Caki2 (cell line): ENCODE measurements around the gene ANAPC2. TPM values are rescaled to one million over a fixed set of nuclear protein-coding genes. Genes with fewer than 3 reads are reported as not detected.

ENCODE experiments used
- DNase-seq: peaks from one replicate; pipeline ENCODE4 v3.0.0-alpha.2; 2015; ENCODE audit warnings: low read depth
- in situ Hi-C: cut with HindIII; loops from 2 replicates; pipeline ENCODE4 v1.10.0; 2016; ENCODE audit warnings: low sequenced_read_pairs, low pct_unique_long_range_greater_than_20kb, mixed read lengths
- total RNA-seq: library from RNA; depleted of rRNA; stranded (reverse); fragments of >200 nt; shearing (Covaris generic); gene quantifications from 2 replicates; pipeline ENCODE4 v1.2.3, GENCODE V29; 2014; ENCODE audit warnings: low replicate concordance

The ANAPC2 gene
- total RNA-seq, 1 experiment from 2014 or later: 38.2 TPM

DNA sequence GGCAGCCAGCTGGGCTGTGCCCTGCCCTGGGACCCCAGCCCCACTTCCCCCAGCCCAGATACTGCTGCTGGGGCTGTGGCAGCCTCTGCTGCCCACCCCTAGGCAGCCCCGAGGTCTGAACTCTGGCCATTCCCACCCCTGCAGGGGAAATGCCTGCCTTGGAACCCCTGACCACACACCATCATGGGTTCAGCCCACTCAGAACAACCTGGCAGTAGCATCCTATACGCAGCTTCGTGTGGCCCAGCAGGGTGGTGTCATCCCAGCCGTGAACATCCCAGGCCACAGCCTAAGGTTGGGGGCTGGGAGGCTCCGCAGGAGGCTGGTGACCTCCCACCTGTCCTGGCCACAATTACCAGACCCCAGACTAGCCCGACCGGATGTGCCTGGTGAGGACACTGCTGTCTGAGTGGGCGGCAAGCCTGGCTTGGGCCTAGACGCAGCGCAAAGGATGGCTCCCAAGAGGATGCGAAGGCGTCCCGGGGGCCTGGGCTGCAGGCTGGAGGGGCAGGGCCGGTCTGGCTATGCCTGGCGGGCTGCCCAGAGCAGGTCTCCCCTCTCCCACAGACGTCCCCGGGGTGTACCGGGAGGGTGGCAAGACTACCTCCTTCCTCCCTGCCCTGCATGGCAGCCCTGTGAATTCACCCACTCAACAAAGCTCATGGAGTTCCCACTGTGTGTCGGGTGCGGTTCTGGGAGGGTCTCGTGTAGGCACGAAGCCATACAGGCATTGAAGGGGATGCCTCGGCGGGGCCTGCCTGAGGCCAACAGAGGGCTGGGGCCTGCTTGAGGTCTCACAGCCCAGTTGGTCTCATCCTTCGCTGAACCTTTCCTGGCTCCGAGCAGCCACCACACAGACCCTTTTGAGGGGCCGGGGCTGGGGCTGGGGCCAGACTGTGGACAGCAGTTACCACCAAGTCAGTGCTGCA is 40.9 kb upstream of the ANAPC2 start:
- no peak for DNase-seq
- in situ Hi-C loops: no loop called here

- no peak for DNase-seq
- in situ Hi-C loops: no loop called here
Measured at GRCh38 chr9:137228506-137228967, 40.2 kb upstream of the ANAPC2 start.

- in situ Hi-C loops: no loop called here
- DNase-seq: no peak
Measured at GRCh38 chr9:137227853-137228505, 39.6 kb upstream of the ANAPC2 start.

- peak; percentile 78 for DNase-seq
- in situ Hi-C loops: no loop called here
Measured at GRCh38 chr9:137227054-137227852, 38.9 kb upstream of the ANAPC2 start, which contains the start of gene RNF224. Gene RNF224 (plus strand): TSS chr9:137227502. CDS start chr9:137228336, 834 bp downstream.

DNA sequence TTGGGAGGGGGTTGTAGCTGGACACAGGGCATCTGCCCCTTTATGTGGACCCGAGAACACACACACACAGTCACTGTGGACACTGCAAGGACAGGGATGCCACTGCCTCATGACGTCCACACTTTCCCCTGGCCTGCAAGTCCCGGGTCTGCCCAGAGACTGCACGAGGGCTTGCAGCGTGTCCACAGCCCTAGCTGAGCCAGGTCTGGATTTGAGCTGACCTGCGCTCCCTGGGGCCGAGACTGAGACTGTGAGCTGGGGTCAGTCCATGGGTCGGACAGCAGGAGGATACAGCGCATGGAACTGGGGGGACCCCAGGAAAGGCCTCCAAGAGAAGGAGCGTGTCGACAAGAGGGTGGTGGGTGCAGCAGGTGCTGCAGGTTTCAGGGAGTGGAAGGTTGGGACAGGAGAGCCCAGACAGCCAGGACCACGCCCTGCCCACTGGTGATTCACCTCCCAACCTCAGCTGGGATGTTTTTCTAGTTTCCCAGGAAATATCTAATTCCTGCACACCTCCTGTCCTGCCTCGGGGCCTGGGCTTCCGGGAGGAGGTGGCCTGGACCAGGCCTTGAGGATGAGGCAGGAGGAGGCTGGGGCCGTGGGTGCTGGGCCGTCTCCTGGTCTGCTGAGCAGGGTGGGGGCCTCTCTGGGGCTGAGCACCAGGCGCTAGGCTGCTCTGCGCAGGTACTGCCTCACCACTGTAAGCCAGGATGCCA is 38.1 kb upstream of the ANAPC2 start:
- in situ Hi-C loops: no loop called here
- peak; percentile 80 for DNase-seq

DNA sequence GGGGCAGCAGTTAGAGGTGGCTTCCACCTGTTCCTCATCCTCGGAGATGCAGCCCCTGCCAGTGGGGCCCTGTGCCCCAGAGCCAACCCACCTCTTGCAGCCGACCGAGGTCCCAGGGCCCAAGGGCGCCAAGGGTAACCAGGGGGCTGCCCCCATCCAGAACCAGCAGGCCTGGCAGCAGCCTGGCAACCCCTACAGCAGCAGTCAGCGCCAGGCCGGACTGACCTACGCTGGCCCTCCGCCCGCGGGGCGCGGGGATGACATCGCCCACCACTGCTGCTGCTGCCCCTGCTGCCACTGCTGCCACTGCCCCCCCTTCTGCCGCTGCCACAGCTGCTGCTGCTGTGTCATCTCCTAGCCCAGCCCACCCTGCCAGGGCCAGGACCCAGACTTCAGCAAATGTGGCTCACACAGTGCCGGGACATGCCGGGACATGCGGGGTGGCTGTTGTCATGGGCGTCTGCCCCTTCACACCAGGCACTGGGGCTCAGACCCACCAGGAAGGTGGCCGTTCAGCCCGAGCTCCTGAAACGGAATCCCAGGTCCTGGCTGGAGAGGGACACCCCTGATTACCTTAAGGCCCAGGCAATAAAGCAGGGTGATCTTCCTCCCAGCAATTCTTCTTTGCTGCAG is 37.5 kb upstream of the ANAPC2 start:
- no peak for DNase-seq
- in situ Hi-C loops: no loop called here

DNA sequence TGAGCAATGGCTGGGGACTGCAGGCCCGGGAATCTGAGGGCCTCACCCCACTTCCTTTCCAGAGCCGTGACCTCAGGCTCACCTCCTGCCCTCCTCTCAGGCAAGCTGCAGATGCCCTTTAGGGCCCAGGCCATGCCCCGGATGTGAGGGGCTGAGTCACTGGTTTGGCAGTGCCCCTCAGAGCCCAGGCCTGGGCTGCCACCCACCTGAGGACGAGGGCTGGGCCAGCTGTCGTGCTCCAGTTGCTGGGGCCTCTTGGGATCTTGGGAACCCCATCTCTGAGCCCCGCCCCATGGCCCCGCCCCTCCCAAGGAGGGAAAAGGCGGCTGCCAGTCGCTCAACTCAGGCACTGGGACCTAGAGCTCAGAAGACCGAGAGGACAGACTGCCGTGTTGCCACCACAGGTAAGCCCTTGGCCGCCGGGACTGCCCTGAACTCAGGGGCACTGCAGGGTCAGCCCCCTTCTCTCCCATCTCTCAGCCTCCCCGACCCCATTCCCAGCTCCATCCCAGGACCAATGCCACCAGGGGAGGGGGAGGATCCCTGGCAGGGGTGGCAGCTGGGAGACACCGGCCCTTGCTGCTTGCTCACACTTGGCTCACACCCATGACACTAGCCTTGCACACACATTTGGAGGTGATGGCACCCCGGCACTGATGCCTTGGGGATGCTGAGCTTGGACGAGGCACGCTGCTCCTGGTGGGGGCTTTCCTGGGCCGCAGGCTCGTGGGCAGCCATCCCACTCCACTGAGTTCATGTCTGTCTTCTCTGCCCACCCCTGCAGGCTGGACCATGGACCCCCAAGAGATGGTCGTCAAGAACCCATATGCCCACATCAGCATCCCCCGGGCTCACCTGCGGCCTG is 36.7 kb upstream of the ANAPC2 start, which contains the start of gene CYSRT1:
Gene CYSRT1, plus strand, starts transcription at position 345 of the 865 bp plus-strand sequence. Its CDS starts 448 bp downstream, at position 793.
- DNase-seq: no peak
- in situ Hi-C loops: no loop called here

DNA sequence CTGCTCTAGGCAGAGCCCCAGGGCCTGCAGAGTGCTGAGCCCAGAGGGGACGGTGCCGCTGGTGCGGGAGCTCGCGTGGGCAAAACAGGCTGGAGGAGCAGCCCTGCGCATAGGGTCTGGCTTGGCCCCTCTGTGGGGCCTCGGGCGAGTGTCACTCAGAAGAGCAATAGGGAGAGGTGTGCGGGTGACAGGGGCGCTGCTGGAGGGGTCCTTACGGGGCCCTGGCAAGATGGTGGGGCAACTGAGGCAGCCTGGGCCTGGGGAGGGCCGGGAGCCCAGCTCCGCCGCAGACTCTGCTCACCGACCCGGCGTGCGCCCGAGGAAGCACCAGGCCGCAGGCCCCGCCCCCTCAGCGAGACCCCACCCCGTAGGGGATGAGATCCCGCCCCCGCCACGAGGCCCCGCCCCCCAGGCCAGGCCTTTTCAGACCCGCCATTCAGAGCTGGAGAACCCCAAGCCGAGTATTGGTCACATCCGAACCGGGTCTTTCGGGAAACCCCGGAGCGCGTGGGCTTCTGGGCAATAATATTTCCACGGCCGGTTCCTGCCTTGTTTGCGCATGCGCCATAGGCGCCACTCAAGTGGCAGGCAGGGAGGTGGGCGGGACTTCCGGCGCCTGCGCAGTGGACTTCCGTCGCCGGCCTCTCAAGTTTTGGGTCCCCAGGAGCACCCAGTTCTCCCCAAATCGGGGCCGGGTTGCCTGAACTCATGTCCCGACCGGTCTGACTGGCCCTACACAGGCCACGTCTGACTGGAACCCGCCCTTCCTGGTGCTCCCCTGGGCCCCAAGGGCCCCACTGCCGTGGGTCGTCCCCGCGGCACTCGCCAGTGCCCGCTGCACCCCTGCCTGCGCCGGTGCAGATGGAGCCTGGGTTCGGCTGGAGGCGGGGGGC is 35.0 kb upstream of the ANAPC2 start:
- DNase-seq: peak; percentile 88
- in situ Hi-C loops: no loop called here

- in situ Hi-C loops: no loop called here
- no peak for DNase-seq
Measured at GRCh38 chr9:137222190-137223077, 34.1 kb upstream of the ANAPC2 start, which contains the start of gene RNF208. Gene RNF208 (minus strand): TSS chr9:137222240. CDS start chr9:137221212, 1,028 bp downstream.

- in situ Hi-C loops: no loop called here
- DNase-seq: no peak
Measured at GRCh38 chr9:137221506-137222111, 33.2 kb upstream of the ANAPC2 start.

- DNase-seq: no peak
- in situ Hi-C loops: no loop called here
Measured at GRCh38 chr9:137221095-137221505, 32.7 kb upstream of the ANAPC2 start.

- no peak for DNase-seq
- in situ Hi-C loops: no loop called here
Measured at GRCh38 chr9:137220317-137221094, 32.1 kb upstream of the ANAPC2 start.

DNA sequence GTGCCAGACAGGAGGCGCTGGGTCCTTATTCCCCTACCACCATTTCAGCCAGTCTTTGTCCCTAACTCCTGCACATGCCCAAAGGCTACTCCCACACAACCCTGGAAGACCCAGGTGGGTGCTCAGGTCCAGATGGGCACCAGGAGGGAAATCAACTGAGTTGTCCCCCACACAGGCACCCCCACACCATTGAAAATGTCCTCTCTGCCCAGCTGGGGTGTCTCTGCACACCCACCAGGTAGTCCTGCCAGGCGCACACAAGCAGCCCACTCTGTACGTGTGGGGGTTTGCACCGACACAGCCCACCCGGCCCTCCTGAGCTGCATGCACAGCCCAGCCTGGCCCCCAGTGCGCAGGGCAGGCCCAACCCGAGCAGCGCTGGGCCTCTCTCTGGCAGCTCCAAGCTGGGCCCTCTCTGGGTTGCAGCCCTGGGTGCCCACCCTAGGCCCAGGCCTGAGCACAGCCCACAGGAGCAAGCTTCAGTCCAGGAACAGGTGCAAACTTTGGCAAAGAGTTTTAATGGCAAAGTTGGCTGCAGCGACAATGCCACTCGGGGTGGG is 31.5 kb upstream of the ANAPC2 start:
- in situ Hi-C loops: no loop called here

More for the DNA sequence above, 31.5 kb upstream of the ANAPC2 start:
- DNase-seq: no peak
